ENCODE data around the gene PHOX2B. TPM values are rescaled to one million over a fixed set of nuclear protein-coding genes. Genes with fewer than 3 reads are reported as not detected.

PHOX2B gene
- total RNA-seq, 1 experiment from 2014 or later = not detected

- ChIA-PET CTCF (no interaction called here), POLR2A (no interaction called here)
- intact Hi-C loops (cut with micrococcal nuclease; ENCODE audit: unreplicated experiment) = no loop called here
- H3K9me3 ChIP-seq = no peaks in the 10 kb centered on the region
- TF ChIP-seq CTCF (IDR thresholded peaks at IDR 0.05; ENCODE audit: insufficient read depth in 1 of 2, low read depth in 1 of 2, low read length in 1 of 2, severe bottlenecking in 1 of 2, unreplicated experiment in 1 of 2) = no peak
- Mint-ChIP-seq H3K4me1 (ENCODE audit: low read depth, unreplicated experiment) (no peaks in the 10 kb centered on the region), H3K4me3 (ENCODE audit: unreplicated experiment) (no peak overlapping the region), H3K9me3 (ENCODE audit: unreplicated experiment) (no peaks in the 10 kb centered on the region), H3K27ac (ENCODE audit: unreplicated experiment) (no peak overlapping the region), H3K36me3 (ENCODE audit: insufficient read depth, unreplicated experiment) (no peaks in the 10 kb centered on the region), H3K27me3 (ENCODE audit: insufficient read depth, unreplicated experiment) (peaks cover 15% of the 10 kb centered on the region)
- no peaks in the 10 kb centered on the region for H3K4me1 ChIP-seq
- H3K4me3 ChIP-seq (ENCODE audit: low read depth, low read length) = no peak overlapping the region
- no peaks in the 10 kb centered on the region for H3K27me3 ChIP-seq (replicated peaks; ENCODE audit: control insufficient read depth, insufficient read depth, low read length)
- BruUV-seq (replicated peaks) = no TSS peak
- H3K36me3 ChIP-seq (ENCODE audit: control insufficient read depth, insufficient read depth, low read length) = no peaks in the 10 kb centered on the region
- DNase-seq = no peak
Measured at GRCh38 chr4:41776466-41776865, 27.9 kb upstream of the PHOX2B start.

GRCh38 chr4:41763729-41764128, 15.2 kb upstream of the PHOX2B start:
- Mint-ChIP-seq H3K4me1 (ENCODE audit: low read depth, unreplicated experiment) (no peaks in the 10 kb centered on the region), H3K27me3 (ENCODE audit: insufficient read depth, unreplicated experiment) (peaks cover 15% of the 10 kb centered on the region), H3K36me3 (ENCODE audit: insufficient read depth, unreplicated experiment) (no peaks in the 10 kb centered on the region), H3K27ac (ENCODE audit: unreplicated experiment) (no peak overlapping the region), H3K4me3 (ENCODE audit: unreplicated experiment) (no peak overlapping the region), H3K9me3 (ENCODE audit: unreplicated experiment) (no peaks in the 10 kb centered on the region)
- ChIA-PET POLR2A (no interaction called here), CTCF (no interaction called here)
- Histone ChIP-seq H3K36me3 (ENCODE audit: control insufficient read depth, insufficient read depth, low read length) (no peaks in the 10 kb centered on the region), H3K27me3 (replicated peaks; ENCODE audit: control insufficient read depth, insufficient read depth, low read length) (no peaks in the 10 kb centered on the region), H3K4me1 (no peaks in the 10 kb centered on the region), H3K4me3 (ENCODE audit: low read depth, low read length) (no peak overlapping the region), H3K9me3 (no peaks in the 10 kb centered on the region)
- no peak for TF ChIP-seq CTCF (IDR thresholded peaks at IDR 0.05; ENCODE audit: insufficient read depth in 1 of 2, low read depth in 1 of 2, low read length in 1 of 2, severe bottlenecking in 1 of 2, unreplicated experiment in 1 of 2)
- no peak for DNase-seq
- BruUV-seq (replicated peaks) = no TSS peak
- intact Hi-C loops (cut with micrococcal nuclease; ENCODE audit: unreplicated experiment) = no loop called here

DNA sequence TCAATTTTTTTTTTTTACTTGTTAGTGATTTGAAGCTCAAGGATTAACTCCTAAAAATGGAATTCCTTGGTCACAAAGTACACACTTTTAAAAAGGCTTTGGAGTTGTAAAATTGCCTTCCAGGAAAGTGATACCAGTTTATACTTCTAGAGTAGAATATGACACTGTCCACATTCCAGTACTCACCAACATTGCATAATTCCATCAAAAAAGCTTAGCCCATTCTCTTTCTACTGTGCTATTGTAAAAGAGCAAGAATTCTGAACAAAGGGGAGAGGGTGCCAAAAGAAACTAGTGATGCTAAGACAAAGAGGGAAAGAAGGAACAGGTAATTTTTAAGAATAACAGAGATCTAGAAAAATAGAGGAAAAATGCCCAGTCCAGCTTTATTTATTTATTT, 10.4 kb upstream of the PHOX2B start:
- DNase-seq = no peak
- ChIA-PET POLR2A (no interaction called here), CTCF (no interaction called here)
- no peak overlapping the region for H3K27ac Mint-ChIP-seq (ENCODE audit: unreplicated experiment)
- Histone ChIP-seq H3K9me3 (no peaks in the 10 kb centered on the region), H3K4me1 (no peaks in the 10 kb centered on the region), H3K27me3 (replicated peaks; ENCODE audit: control insufficient read depth, insufficient read depth, low read length) (no peaks in the 10 kb centered on the region), H3K4me3 (ENCODE audit: low read depth, low read length) (no peak overlapping the region), H3K36me3 (ENCODE audit: control insufficient read depth, insufficient read depth, low read length) (no peaks in the 10 kb centered on the region)
- no peak for TF ChIP-seq CTCF (IDR thresholded peaks at IDR 0.05; ENCODE audit: insufficient read depth in 1 of 2, low read depth in 1 of 2, low read length in 1 of 2, severe bottlenecking in 1 of 2, unreplicated experiment in 1 of 2)
- peaks cover 27% of the 10 kb centered on the region for H3K27me3 Mint-ChIP-seq (ENCODE audit: insufficient read depth, unreplicated experiment)
- no peaks in the 10 kb centered on the region for H3K4me1 Mint-ChIP-seq (ENCODE audit: low read depth, unreplicated experiment)
- intact Hi-C loops (cut with micrococcal nuclease; ENCODE audit: unreplicated experiment) = no loop called here
- no peaks in the 10 kb centered on the region for H3K9me3 Mint-ChIP-seq (ENCODE audit: unreplicated experiment)
- no peaks in the 10 kb centered on the region for H3K36me3 Mint-ChIP-seq (ENCODE audit: insufficient read depth, unreplicated experiment)
- no TSS peak for BruUV-seq (replicated peaks)
- no peak overlapping the region for H3K4me3 Mint-ChIP-seq (ENCODE audit: unreplicated experiment)

Measured in Caco-2 (cell line).